ENCODE data around the gene FAM171A2. TPM values are rescaled to one million over a fixed set of nuclear protein-coding genes. Genes with fewer than 3 reads are reported as not detected.

The FAM171A2 gene
- total and polyA plus RNA-seq, 2 of the 8 experiments (the other 6 are each of a cell fraction or from before 2014, with no cell fraction given) = 21.9 to 24.1 TPM

DNA sequence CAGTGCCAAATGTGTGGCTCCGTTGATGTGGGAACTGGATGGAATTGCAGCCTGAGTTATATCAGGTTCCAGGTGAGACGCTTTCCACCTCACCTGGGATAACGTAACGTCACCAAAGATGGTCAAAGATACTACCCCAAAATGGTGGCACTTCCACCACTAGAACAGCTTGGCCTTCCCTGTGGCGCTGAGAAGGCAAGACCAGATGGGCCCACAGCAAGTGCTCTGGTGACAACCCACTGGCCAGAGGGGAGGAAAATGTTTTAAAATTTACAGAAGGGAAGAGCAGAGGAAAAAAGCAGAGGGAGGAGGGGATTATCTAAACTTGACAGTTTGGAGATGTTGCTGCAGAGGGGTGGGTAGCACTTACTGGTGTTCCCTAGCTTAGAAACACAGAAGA lies 33.3 kb upstream of the FAM171A2 start:
- Histone ChIP-seq H3K79me1 (ENCODE audit: low read depth, low read length) (no peaks in the 10 kb centered on the region), H2BK20ac (ENCODE audit: low read length) (no peak overlapping the region), H4K91ac (replicated peaks; ENCODE audit: insufficient read length, low read length) (no peak overlapping the region), H3K27ac (ENCODE audit: low read depth, low read length) (no peak overlapping the region), H3K9ac (replicated peaks in 1 of 4; ENCODE audit: extremely low read depth in 1 of 4, low read depth in 3 of 4, low read length in 3 of 4) (no peak overlapping the region), H3K79me2 (ENCODE audit: control insufficient read depth in 1 of 2, insufficient read depth in 2 of 2, low read length in 2 of 2) (no peaks in the 10 kb centered on the region), H2BK120ac (replicated peaks; ENCODE audit: low read depth, low read length) (no peak overlapping the region), H2AFZ (ENCODE audit: low read length) (no peak overlapping the region), H3K9me3 (ENCODE audit: insufficient read depth in 2 of 2, low read depth in 1 of 2, low read length in 1 of 2) (no peaks in the 10 kb centered on the region), H2BK15ac (ENCODE audit: low read length) (no peak overlapping the region), H3K4me1 (replicated peaks in 1 of 4; ENCODE audit: control insufficient read depth in 3 of 4, insufficient read depth in 4 of 4, low read length in 3 of 4) (no peaks in the 10 kb centered on the region), H3K18ac (ENCODE audit: extremely low read depth, low read length) (no peak overlapping the region), H3K36me3 (ENCODE audit: control insufficient read depth in 2 of 4, insufficient read depth in 4 of 4, low read length in 3 of 4) (peaks cover 21 to 38% (median 31%) of the 10 kb centered on the region in 4 experiments; a peak in 7 of 8 replicates), H4K20me1 (replicated peaks in 1 of 2; ENCODE audit: control insufficient read depth in 1 of 2, insufficient read depth in 2 of 2, low read length in 2 of 2) (peaks cover 0 to 2% of the 10 kb centered on the region in 2 experiments), H4K8ac (ENCODE audit: extremely low read depth, insufficient read depth, low read length) (no peak overlapping the region), H3K4ac (replicated peaks; ENCODE audit: insufficient read length, low read depth, low read length) (no peak overlapping the region), H4K5ac (ENCODE audit: insufficient read length, low read depth, low read length) (no peak overlapping the region), H2BK5ac (ENCODE audit: low read depth, low read length) (no peak overlapping the region), H3K4me3 (ENCODE audit: extremely low read depth in 1 of 4, insufficient read depth in 2 of 4, low read depth in 3 of 4, low read length in 4 of 4) (no peak overlapping the region), H3K4me2 (ENCODE audit: insufficient read depth in 1 of 2, low read depth in 2 of 2, low read length in 2 of 2) (no peak overlapping the region), H2BK12ac (ENCODE audit: low read depth, low read length) (no peak overlapping the region), H3K23ac (ENCODE audit: insufficient read length) (no peak overlapping the region), H3K14ac (ENCODE audit: insufficient read length) (no peak overlapping the region), H3K27me3 (replicated peaks in 1 of 4; ENCODE audit: control insufficient read depth in 3 of 4, extremely low read depth in 1 of 4, insufficient read depth in 3 of 4, low read length in 3 of 4) (no peaks in the 10 kb centered on the region), H3K56ac (replicated peaks; ENCODE audit: insufficient read length, low read depth, low read length) (no peak overlapping the region), H2AK5ac (ENCODE audit: low read depth, low read length) (no peak overlapping the region), H3K23me2 (ENCODE audit: low read depth, low read length) (no peaks in the 10 kb centered on the region)
- peak in 1 of 2 experiments; percentile 10 for DNase-seq (ENCODE audit: low read depth in 1 of 2, low spot score in 2 of 2)
- ChIA-PET POLR2A (ENCODE audit: partially characterized antibody) (interaction anchor here (1.1 to 1.2 kb wide), 2 partner anchors 18 to 21 kb away, joined by 3 to 4 read pairs; no protein-coding TSS in a partner anchor), CTCF (ENCODE audit: partially characterized antibody) (interaction anchor here (0.7 to 2.1 kb wide), 4 partner anchors 21 to 240 kb away, joined by 3 to 8 read pairs (median 4); no protein-coding TSS in a partner anchor)
- 97% methylated on average over 5 of the region's 5 CpGs; no CpG with 5 or more reads in 1 of the 2 experiments for WGBS, 2 experiments (ENCODE audit: extremely low coverage in 1 of 2, insufficient coverage in 1 of 2, insufficient read length in 1 of 2, insufficient replicate concordance in 2 of 2, low coverage in 1 of 2, low lambda C conversion rate in 2 of 2, missing lambda C conversion rate in 1 of 2)
- TF ChIP-seq RFX5 (IDR thresholded peaks at IDR 0.05; ENCODE audit: borderline replicate concordance, low read depth, low read length) = no peak
- TF ChIP-seq POLR2A (IDR thresholded peaks at IDR 0.05; ENCODE audit: control extremely low read depth in 1 of 2, low read depth in 2 of 2, low read length in 2 of 2) = 0 out of 3 replicates have a peak, but pooled peaks of 1 of the 2 experiments have one; percentile 22
- FAIRE-seq = no peak

Measured in H1 (cell line).